HG02798 (cell line): ENCODE results near the gene CNOT2.
A peak's percentile ranks its signal among the peaks of the same experiment; 100 is the strongest.
"Not testable (repeated sequence)": the region's sequence is repeated elsewhere in the genome, so short reads cannot be mapped to it uniquely, and the experiment has no call there.

ENCODE experiments used
- ATAC-seq: cut with Tn5 transposase; IDR thresholded peaks from one replicate; pipeline ENCODE4 v1.9.1; 2021; ENCODE audit warnings: mild to moderate bottlenecking; ENCODE audit not compliant: unreplicated experiment, poor library complexity

Gene CNOT2

DNA sequence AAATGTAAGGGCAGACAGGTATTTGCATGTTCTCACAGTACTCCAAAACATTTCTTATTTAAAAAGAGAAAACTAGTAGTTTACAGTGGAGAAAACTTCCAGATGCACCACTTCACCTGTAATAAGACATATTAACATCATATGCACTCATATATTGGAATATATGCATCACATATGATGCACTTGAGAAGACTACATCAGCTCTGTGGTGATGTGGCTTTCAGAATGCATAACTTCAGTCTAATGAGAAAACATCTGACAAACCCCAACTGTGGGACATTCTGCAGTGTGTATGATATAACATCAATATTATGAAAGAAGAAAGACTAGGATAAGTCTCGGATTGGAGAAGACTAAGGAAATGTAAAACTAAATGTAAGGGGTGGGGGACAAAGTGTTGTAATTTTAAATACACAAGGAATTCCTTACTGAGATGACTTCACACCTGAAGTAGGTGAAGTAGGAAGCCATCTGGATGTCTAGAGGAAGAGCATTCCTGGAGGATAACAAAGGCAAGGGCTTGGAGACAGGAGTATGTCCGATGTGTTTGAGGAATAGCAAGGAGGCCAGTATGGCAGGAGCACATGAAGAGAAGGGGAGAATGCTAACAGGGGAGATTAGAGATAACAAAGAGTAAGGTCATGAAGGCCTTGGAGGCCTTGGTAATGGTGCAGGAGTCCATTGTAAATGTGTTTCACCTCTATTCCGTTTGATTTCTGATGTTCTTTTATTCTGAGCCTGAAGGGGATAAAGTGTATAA, 49.0 kb downstream of the CNOT2 start:
- no peak for ATAC-seq

DNA sequence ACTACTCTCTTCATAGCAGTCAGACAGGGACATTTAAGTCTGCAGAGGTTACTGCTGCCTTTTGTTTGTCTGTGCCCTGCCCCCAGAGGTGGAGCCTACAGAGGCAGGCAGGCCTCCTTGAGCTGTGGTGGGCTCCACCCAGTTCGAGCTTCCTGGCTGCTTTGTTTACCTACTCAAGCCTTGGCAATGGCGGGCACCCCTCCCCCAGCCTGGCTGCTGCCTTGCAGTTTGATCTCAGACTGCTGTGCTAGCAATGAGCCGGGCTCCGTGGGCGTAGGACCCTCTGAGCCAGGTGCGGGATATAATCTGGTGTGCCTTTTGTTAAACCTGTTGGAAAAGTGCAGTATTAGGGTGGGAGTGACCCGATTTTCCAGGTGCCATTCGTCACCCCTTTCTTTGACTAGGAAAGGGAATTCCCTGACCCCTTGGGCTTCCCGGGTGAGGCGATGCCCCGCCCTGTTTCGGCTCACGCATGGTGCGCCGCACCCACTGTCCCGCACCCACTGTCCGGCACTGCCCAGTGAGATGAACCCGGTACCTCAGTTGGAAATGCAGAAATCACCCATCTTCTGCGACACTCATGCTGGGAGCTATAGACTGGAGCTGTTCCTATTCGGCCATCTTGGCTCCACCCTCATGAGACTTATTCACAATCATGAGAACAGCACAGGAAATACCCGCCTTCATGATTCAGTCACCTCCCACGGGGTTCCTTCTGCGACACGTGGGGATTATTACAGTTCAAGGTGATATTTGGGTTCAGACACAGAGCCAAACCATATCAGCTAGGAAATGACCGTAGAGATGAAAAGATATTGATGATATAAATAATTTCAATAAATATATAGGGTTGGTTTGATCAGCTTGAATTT, 61.7 kb downstream of the CNOT2 start:
- not testable (repeated sequence) for ATAC-seq

DNA sequence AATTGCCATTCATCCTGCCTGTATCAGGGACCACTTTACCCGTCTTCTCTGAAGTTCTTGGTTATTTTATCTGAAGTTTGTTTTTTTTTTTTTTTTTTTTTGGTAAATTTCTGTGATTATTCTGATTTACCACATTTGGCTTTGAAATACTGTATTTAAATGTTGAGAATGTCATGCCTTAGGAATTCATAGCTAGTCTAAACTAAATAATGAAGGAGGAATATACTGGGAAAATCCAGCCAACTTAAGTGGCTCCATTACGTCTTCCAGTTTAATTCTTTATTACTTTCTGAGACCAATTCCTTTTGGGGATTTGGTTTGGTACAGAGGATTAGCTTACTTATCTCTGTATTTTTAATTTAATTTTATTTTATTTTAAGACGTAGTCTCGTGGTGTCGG, 62.6 kb downstream of the CNOT2 start:
- ATAC-seq: no peak

DNA sequence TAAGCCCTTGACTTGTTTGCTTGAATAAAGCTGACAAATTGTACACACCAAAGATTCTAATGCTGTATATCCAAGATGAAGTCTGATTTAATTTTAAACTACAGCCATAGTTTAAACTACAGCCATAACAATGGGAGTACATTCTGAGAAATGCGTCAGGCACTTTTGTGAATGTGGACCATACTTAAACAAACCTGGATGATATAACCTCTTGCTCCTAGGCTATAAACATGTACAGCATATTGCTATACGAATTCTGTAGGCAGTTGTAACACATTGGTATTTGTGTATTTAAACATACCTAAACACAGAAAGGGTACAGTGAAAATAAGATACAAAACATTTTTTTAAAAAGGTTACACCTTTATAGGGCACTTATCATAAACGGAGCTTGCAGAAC, 63.4 kb downstream of the CNOT2 start:
- ATAC-seq: no peak

DNA sequence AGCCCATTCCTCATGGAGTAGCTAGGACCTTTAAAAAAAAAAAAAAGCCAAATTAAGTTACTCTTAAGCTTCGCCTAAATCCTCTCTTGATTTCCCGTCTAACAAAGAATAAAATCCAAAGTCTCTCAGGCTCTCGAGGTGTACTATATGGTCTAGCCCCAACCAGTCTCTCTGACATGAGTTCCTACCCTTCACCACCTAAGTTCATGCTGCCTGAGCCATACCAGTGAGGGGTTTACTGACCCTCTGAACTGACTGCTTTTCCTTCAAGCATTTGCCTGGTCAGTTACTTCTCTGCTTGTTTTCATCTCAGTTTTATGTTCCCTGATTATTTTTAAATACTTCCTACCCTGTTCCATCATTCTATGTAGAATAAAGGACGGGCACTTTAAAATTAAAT, 64.6 kb downstream of the CNOT2 start:
- no peak for ATAC-seq

GRCh38 chr12:70309348-70309747, 66.1 kb downstream of the CNOT2 start:
- ATAC-seq: no peak

DNA sequence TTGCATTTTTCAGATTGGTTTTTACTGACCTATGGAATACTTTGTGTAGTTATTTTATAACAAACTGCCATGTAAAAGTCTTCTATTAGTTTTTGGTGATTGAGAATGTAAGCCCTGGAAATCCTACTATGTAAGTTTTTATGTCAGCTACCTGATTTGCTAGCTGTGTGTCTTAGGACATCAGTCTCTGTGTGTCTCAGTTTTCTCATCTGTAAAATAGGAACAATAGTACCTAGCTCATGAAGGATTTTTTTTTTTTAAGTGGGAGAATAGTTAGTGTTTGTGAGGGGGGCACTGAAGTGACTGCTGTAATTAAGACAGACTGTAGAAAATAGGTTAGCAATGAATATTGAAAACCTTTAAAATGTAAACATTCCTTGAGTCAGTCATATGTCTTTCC, 70.9 kb downstream of the CNOT2 start:
- ATAC-seq: no peak

DNA sequence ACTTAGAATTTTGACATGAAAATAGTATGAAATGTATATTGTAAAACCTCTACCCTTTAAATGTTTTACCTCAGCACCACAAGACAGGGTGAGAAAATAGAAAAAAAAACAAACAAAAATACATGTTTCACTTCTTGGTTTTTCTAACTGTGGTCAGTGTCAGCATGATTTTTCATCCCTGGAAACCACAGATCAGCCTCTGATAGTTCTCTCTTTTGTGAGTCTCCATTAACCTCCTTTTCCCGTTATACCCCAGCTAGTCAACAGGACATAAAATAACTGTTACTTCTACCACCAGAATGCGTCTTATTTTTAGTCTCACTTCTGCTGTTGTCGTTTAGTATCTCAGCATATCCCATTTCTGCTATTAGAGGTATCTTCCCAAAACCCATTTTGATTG, 74.5 kb downstream of the CNOT2 start:
- peak; percentile 97 for ATAC-seq

- no peak for ATAC-seq
Observed at GRCh38 chr12:70319605-70320004, 76.4 kb downstream of the CNOT2 start.

GRCh38 chr12:70321191-70321590, 78.0 kb downstream of the CNOT2 start:
- ATAC-seq: no peak

GRCh38 chr12:70327541-70327940, 84.3 kb downstream of the CNOT2 start:
- no peak for ATAC-seq

DNA sequence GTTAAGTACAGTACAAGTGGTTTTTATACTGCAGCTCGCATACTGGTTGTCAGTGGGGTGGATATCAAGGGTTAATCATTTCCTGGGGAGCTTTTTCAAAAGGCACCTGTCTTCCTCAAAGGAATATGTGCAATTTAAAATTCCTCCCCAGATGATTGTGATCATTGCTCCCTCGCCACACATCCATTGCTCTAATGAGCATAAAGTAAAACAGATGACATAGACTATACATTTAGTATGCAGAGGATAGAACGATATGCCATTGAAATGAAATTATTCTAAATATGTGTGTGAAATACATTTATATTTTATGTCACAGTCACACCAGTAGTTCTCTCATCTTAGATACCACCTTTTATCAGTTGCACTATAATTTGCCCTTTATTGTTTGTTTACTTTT, 86.5 kb downstream of the CNOT2 start:
- no peak for ATAC-seq

DNA sequence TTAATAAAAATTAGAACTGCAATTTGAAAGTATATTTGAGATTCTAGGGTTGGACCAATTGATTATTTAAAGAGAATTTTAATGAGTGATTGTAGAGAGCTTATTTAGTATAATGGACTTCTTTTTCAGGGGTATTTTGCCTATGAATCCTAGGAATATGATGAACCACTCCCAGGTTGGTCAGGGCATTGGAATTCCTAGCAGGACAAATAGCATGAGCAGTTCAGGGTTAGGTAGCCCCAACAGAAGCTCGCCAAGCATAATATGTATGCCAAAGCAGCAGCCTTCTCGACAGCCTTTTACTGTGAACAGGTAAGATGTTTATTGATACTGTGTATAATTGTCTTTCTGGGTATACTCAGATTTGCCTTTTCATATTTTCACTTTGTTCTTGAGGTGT, 86.9 kb downstream of the CNOT2 start:
- ATAC-seq: no peak

GRCh38 chr12:70332236-70332635, 89.0 kb downstream of the CNOT2 start:
- ATAC-seq: no peak

GRCh38 chr12:70334742-70335141, 91.5 kb downstream of the CNOT2 start:
- no peak for ATAC-seq

- ATAC-seq: no peak
Observed at GRCh38 chr12:70338531-70338930, 95.3 kb downstream of the CNOT2 start.

DNA sequence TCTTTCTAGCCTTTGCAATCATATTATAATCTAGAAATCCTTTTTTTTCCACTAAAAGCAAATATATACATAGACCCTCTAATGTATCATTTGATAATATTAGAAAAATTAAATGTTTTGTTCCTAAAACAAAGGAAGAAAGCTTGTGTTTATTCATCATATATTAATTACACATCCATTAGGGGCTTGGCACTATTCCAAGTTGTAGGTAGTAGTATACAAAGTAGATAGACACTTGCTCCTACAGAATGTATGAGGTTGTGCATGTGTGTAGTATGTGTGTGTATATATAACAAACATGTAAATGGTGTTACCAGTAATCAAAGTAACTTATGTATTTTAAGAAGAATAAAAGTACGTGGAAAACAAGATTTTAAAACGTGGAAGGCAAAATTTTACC, 107.8 kb downstream of the CNOT2 start:
- ATAC-seq: no peak

- ATAC-seq: no peak
Observed at GRCh38 chr12:70353780-70354660, 110.8 kb downstream of the CNOT2 start.

DNA sequence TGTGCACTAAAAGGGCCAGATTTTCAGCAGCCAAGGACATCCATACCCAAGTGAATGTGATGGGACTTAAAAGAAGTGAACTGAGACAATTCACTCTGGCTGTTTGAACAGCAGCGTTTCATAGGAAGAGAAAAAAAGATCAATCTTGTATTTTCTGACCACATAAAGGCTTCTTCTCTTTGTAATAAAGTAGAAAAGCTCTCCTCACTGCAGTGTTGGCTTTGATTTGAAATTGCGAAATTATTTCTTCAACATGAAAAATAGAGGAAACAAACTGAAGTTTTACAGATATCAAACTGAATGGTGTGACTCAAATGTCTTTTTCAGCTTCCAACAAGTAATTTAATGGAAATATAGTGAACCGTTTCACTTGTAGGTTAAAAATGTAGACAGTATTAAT, 111.6 kb downstream of the CNOT2 start:
- ATAC-seq: no peak

DNA sequence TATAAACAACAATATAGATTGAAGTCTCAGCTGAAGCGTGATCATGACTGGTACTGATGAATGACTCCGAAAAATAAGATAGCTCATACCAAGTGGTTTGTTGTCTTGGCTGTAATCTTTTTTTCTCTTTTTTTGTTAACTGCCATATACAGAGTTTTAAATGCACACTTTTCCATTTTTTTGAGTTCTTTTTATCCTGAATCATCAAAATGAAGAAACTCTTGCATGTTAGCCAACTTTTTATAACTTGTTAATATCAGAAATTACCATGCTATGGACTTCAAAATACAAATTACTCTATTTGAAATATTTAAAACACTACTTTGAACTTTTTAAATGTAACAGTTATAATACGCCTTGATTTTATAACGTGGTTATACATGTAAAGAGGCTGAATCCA, 112.7 kb downstream of the CNOT2 start:
- no peak for ATAC-seq
